GM19025 (cell line): Measurements from ENCODE around the gene LRP1.

Experiments used
- ATAC-seq: cut with Tn5 transposase; IDR thresholded peaks from one replicate; pipeline ENCODE4 v1.9.1; 2021; ENCODE audit warnings: mild to moderate bottlenecking, low read depth, moderate library complexity; ENCODE audit not compliant: unreplicated experiment

LRP1 gene

DNA sequence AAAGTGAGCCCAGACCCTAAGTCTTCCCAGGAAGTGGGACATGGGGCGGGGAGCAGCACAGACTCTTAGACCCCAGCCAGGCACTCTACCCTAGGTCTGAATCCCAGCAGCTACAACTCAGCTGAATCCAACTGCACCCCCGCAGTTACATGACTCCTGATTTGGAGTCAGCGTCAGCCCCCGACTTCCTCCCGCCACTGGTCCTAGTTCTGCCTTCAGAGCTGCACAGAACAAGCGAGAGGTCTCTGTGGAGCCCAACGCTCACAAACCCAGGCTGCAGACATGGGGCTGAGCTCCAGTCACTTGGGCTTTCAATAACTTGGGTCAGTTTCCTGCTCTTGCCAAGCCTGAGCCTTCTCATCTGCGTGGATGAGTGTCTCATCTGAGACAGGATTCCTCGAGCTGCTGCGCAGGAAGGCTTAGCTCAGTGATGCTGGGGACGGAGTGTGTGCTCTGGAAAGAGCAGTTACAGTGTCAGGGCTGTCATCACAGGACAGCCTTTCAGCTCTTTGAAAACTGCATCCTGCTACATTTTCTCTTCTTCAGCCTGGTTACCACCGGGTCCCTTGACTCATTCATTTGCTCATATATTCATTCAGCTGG, 57.7 kb downstream of the LRP1 start:
- ATAC-seq, result no peak

DNA sequence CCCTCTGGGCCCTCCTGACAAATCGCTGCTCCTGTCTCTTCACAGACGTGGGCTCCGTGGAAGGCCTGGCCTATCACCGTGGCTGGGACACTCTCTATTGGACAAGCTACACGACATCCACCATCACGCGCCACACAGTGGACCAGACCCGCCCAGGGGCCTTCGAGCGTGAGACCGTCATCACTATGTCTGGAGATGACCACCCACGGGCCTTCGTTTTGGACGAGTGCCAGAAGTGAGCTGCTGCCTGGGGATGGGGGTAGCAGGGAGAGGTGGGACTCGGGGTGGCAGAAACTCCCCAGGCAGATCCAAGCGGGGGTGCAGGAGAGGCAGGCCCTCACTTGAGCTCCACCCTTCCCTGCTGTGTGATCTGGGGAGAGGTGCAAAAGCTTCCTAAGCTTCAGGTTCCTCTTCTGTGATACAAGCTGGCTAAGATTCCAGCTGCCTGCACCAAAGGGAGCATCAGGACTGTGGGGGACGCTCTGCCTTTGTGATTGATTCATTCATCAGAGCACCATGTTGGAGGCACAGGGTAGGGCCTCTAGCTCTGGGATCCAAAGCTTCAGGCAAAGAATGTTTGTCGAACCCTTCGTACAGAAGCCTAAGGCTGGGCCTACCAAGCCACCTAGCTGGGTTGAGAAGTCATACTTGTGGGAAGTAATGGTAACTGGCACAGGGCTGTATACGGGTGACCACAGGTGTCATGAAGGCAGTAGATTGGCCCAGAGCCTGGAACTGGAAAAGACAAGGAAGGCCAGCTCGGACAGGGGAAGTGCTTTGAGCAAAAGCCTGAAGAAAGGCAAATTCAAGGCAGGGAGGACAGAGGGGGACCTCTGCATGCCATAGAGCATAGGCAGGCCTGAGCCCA, 59.2 kb downstream of the LRP1 start:
- no peak for ATAC-seq

DNA sequence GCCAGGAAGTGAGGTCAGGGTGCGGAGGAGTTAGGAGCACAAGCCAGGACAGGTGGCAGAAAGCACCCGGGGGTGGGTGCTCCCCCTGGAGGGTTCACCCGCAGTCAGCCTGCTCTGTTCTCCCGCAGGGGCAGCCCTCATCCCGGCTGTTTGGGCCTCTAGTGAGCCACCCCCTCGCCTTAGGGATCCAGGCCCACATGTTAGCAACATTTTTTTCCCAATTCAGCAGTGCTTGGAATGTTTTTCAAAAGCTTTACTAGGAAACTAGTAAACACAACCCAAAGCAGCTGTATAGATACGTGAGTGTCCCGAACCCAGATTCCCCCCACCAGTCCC, 59.8 kb downstream of the LRP1 start:
- ATAC-seq, result no peak

DNA sequence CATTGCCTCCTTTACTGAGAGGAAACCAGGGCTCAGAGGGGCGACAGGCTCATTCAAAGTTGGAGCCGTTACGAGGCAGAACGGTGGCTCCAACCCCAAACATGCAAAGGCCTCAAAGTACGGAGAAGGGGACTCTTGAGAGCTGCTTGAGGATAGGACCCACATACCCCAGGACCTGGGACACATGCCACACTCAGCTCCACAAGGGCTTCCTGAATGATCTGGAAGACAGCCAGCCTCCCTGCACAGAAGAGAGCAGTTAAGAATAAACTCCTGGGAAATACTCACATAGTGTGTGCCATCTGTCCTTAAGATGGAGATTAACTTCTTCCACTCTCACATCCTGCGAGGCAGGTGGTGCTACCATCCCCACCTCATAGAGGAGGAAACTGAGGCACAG, 61.8 kb downstream of the LRP1 start:
- ATAC-seq, result no peak

DNA sequence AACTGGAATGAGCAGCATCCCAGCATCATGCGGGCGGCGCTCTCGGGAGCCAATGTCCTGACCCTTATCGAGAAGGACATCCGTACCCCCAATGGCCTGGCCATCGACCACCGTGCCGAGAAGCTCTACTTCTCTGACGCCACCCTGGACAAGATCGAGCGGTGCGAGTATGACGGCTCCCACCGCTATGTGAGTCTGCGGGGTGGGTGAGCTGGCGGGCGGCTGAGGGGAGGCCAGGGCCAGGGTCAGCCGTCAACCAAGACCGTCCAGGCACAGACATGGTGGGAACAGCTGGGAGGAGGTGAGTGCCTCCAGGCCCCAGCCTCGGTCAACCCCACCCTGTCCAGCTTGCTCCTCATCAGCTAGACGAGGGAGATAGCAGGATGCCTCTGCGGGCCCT, 62.5 kb downstream of the LRP1 start:
- ATAC-seq, result no peak

DNA sequence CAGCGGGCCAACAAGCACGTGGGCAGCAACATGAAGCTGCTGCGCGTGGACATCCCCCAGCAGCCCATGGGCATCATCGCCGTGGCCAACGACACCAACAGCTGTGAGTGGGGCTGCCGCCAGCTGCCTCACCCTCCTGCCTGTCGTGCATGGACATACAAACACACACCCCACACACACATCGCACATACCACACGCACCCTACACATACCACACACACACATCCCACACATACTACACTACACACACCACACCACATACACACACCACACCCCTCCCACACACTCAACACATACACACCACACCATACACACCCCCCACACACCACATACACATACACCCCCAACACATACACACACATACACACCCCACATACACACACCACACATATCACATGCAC, 63.1 kb downstream of the LRP1 start:
- no peak for ATAC-seq

DNA sequence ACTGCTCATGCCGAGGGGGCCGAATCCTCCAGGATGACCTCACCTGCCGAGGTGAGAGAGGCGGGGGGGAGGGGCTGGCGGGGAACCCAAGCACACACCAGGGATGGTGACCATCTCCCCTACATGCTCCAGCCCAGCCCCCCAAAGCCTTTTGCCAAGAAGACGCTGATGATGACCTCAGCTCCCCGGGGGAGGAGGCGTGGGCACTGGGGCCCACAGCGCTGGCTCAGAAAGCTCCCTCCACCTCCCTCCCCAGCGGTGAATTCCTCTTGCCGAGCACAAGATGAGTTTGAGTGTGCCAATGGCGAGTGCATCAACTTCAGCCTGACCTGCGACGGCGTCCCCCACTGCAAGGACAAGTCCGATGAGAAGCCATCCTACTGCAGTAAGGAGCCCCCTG, 64.6 kb downstream of the LRP1 start:
- ATAC-seq, result no peak

DNA sequence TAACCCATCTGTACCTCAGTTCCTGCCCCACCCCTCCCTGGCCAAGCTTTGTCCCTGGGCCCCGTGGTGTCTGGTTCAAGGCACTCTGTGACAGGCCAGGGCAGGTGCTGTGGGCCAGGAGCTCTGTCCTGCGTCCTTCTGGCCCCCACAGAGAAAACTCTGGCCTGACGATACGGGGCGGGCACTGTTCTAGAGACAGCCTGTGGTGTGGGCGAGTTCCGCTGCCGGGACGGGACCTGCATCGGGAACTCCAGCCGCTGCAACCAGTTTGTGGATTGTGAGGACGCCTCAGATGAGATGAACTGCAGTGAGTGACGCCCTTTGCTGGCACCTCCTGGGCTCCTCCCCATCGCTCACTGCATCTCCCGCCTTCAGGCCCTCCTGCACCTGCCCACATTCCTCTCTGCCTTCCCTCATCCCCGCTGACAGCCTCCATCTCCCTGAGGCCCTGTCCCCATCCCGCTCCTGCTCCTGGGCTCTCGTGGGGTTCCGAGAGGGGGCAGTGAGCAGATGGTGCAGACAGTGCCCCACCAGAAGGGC, 65.5 kb downstream of the LRP1 start:
- ATAC-seq, result no peak

DNA sequence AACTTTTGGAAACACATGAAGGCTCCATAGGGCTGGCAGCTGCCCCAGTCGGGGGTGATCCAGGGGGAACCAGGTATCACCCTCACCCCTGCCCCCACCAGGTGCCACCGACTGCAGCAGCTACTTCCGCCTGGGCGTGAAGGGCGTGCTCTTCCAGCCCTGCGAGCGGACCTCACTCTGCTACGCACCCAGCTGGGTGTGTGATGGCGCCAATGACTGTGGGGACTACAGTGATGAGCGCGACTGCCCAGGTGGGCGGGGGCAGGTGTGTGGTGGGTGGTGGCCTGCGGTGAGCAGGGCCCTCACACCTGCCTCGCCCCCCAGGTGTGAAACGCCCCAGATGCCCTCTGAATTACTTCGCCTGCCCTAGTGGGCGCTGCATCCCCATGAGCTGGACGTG, 66.0 kb downstream of the LRP1 start:
- no peak for ATAC-seq

DNA sequence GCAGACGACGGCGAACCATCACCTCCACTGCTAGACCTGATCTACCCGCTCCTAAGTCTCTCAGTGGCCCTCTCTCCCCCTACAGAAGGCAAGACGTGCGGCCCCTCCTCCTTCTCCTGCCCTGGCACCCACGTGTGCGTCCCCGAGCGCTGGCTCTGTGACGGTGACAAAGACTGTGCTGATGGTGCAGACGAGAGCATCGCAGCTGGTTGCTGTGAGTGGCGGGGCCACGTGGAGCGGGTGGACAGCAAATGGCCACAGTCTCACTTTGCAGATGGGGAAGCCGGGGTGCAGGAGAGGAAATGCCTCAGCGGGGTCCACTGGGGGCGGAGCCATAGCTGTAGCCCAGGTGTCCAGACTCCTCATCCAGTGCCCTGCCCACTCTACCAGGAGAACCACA, 66.9 kb downstream of the LRP1 start:
- ATAC-seq, result no peak

DNA sequence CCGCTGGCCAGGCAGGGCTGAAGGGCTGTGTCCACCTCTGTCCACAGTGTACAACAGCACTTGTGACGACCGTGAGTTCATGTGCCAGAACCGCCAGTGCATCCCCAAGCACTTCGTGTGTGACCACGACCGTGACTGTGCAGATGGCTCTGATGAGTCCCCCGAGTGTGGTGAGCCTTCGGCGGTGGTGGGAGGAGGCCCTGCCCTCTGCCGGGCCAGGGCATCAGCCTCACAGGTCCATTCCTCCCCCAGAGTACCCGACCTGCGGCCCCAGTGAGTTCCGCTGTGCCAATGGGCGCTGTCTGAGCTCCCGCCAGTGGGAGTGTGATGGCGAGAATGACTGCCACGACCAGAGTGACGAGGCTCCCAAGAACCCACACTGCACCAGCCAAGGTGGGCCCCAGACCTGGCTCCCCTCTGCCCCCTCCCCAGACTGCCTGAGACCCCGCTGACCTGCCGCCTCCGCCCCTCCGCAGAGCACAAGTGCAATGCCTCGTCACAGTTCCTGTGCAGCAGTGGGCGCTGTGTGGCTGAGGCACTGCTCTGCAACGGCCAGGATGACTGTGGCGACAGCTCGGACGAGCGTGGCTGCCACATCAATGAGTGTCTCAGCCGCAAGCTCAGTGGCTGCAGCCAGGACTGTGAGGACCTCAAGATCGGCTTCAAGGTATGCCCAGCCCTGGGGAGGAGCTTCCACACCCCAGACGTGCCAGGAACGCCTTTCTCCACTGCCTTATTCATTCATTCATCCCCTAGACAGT, 67.5 kb downstream of the LRP1 start:
- ATAC-seq, result no peak

DNA sequence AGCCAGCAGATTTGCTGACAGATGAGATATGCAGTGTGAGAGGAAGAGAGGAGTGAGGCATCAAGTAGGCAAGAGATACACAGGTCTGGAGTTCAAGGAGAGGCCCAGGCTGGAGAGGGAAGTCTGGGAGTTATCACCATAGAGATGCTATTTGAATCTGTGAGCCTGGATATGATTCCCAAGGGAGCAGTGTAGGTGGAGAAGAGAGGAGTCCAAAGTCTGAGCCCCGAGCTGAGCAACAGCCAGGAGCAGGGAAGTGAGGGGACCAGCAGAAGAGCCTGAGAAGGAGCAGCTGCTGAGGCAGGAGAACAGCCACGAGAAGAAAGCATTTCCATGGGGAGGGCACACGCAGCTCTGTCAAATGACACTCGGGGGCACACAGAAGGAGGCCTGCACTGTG, 68.2 kb downstream of the LRP1 start:
- ATAC-seq, result no peak

DNA sequence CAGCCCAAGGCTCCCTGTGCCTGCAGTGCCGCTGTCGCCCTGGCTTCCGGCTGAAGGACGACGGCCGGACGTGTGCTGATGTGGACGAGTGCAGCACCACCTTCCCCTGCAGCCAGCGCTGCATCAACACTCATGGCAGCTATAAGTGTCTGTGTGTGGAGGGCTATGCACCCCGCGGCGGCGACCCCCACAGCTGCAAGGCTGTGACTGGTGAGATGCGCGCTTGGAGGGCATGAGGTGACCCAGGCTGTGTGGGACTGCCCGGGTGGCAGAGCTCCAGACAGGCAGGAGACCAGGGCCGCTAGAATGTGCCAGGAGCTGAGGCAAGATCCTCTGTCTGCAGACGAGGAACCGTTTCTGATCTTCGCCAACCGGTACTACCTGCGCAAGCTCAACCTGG, 68.7 kb downstream of the LRP1 start:
- no peak for ATAC-seq

DNA sequence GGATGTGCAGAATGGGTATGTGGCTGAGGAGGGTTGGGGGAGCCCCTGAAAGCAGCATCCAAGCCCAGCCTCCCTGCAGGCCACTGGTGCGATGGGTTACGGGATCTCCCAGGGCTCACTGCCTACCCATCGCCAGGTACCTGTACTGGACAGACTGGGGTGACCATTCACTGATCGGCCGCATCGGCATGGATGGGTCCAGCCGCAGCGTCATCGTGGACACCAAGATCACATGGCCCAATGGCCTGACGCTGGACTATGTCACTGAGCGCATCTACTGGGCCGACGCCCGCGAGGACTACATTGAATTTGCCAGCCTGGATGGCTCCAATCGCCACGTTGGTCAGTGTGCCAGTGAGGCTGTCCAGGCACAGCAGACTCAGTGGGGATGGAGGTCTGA, 70.0 kb downstream of the LRP1 start:
- ATAC-seq, result no peak

DNA sequence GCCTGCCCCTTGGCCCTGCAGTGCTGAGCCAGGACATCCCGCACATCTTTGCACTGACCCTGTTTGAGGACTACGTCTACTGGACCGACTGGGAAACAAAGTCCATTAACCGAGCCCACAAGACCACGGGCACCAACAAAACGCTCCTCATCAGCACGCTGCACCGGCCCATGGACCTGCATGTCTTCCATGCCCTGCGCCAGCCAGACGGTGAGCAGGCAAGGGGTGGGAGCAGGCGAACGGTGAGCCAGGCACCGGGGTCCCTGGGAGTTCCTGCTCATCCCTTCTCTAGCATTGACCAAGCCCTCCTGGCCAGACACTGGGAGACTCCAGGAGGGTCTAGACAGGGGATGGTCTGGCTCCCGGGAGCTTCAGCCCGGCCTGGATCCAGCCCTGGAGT, 70.9 kb downstream of the LRP1 start:
- ATAC-seq, result no peak

DNA sequence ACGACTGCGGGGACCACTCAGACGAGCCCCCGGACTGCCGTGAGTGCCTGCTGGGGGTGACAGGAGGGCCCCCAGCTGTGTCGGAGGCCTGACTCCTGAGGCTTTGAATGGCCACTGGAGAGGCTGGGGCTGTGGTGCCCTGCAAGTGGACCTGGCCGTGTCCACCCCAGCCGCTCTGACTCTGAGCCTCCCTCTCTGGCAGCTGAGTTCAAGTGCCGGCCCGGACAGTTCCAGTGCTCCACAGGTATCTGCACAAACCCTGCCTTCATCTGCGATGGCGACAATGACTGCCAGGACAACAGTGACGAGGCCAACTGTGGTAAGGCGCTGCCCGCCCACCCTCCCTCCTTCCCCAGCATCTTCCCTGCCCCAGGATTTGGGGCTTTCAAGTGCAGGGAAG, 72.2 kb downstream of the LRP1 start:
- ATAC-seq, result no peak

DNA sequence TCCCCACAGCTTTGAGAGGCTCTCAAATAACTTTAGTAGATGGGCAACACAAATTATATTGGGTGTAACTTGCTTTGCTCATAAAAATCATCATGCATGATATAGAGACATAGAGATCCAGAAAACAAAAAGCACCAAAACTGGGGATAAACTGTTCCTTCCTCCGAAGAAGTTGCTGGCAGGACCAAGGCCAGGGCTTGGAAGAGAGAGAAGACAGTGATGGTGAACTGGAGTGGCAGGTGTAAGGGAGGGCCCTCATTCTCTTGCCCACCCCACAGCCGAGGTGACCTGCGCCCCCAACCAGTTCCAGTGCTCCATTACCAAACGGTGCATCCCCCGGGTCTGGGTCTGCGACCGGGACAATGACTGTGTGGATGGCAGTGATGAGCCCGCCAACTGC, 72.9 kb downstream of the LRP1 start:
- no peak for ATAC-seq

DNA sequence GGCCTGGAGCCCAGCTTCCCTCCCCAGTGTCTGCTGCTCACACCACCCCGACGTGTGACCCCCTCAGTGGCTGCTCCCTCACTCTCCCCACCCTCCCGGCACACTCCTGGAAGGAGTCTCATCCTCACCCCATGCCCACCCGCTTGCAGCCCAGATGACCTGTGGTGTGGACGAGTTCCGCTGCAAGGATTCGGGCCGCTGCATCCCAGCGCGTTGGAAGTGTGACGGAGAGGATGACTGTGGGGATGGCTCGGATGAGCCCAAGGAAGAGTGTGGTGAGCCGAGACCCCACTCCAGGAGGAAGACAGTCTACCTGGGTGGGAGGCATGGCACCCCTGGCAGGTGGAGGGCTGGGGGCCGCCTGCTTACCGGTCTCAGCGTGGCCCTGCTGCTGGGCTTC, 73.3 kb downstream of the LRP1 start:
- ATAC-seq, result no peak

DNA sequence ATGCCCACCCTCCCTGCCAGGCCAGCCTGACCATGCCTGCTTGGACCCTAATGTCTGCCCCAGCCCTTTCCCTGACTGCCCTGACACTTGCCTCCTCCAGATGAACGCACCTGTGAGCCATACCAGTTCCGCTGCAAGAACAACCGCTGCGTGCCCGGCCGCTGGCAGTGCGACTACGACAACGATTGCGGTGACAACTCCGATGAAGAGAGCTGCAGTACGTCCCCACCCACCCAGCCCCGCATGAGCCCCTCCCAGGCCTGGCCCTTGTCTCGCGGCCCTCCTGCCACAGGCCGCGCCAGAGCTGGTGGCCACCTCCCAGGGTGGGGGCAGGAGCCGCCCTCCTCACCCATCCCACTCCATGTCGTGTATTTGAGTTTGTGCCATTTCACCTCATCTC, 74.0 kb downstream of the LRP1 start:
- no peak for ATAC-seq

DNA sequence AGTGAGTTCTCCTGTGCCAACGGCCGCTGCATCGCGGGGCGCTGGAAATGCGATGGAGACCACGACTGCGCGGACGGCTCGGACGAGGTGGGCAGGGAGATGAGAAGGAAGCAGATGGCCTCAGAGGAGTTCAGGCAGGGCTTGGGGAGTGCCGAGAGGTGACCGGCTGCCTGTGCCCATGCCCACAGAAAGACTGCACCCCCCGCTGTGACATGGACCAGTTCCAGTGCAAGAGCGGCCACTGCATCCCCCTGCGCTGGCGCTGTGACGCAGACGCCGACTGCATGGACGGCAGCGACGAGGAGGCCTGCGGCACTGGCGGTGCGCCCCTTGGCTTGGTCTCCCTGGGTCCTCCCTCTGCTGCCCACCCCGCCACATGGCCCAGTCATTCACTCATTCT, 74.9 kb downstream of the LRP1 start:
- no peak for ATAC-seq

DNA sequence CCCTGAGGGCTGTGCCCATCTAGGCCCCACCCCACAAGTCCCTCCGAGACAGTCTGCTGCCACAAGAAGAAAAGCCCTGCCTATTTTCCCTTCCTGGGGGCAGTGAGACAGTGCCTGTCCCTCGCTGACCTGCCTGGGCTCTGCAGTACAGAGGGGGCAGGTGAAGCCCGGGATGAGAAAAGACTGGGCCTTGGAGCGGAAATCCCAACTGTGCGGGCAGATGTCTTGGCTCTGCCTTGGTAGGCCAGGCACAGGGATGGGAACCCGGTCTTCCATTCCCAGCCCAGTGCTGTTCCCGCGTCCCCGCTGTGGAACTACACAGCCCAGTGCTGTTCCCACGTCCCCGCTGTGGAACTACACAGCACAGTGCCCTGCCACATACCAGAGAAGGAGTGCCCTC, 75.5 kb downstream of the LRP1 start:
- no peak for ATAC-seq

DNA sequence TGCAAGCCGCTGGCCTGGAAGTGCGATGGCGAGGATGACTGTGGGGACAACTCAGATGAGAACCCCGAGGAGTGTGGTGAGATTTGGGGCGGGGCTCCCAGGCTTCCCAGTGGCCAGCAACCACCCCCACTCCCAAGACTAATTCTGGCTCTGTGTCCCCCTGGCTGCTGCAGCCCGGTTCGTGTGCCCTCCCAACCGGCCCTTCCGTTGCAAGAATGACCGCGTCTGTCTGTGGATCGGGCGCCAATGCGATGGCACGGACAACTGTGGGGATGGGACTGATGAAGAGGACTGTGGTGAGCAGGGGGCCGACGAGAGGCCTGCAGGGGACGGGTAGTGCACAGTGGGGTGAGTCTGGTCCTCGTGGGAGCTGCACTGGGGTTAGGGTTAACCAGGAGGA, 76.2 kb downstream of the LRP1 start:
- ATAC-seq, result no peak
